Panc1 (cell line): ENCODE measurements around the gene S100A10. TPM values are rescaled to one million over a fixed set of nuclear protein-coding genes. Genes with fewer than 3 reads are reported as not detected.

ENCODE experiments used
- ATAC-seq: fragments of 200-7000 bp; cut with Tn5 transposase; 2 replicates; pipeline ENCODE4 v1.9.1; 2020; ENCODE audit warnings: mild to moderate bottlenecking, moderate library complexity
- BruUV-seq: library from RNA; stranded (reverse); fragments of 400-500 nt; replicated peaks from 2 replicates; lab custom pipeline; 2021; lab: Mats Ljungman, UMichigan
- CTCF ChIA-PET: fragments of 300-600 bp; sonication (Branson Sonifier 250); formaldehyde crosslinking; loops from one replicate; lab custom pipeline; 2022; ENCODE audit warnings: antibody characterized with exemption; lab: Charles Lee
- POLR2A ChIA-PET: fragments of 300-600 bp; sonication (Branson Sonifier 250); formaldehyde crosslinking; loops from one replicate; lab custom pipeline; 2022; ENCODE audit warnings: antibody characterized with exemption; lab: Charles Lee
- DNase-seq: peaks from one replicate; pipeline ENCODE4 v3.0.0-alpha.2; 2010; ENCODE audit warnings: low read depth, low spot score
- H3K27ac ChIP-seq: 2 replicates; pipeline ENCODE4 v1.5.1; 2011; ENCODE audit warnings: mild to moderate bottlenecking, low read length, inconsistent platforms
- H3K27me3 ChIP-seq: fragments of 200-500 bp; sonication (Bioruptor generic); 2 replicates; pipeline ENCODE4 v1.6.0; 2014; ENCODE audit warnings: low read length, inconsistent platforms; ENCODE audit not compliant: control insufficient read depth, insufficient read depth
- H3K36me3 ChIP-seq: fragments of 200-500 bp; sonication (Bioruptor generic); 2 replicates; pipeline ENCODE4 v1.5.1; 2014; ENCODE audit warnings: inconsistent platforms, mild to moderate bottlenecking, low read length, moderate library complexity; ENCODE audit not compliant: control insufficient read depth, insufficient read depth
- H3K4me1 ChIP-seq: 2 replicates; pipeline ENCODE4 v1.5.1; 2011; ENCODE audit warnings: inconsistent platforms, mild to moderate bottlenecking, low read length, moderate library complexity; ENCODE audit not compliant: control insufficient read depth, insufficient read depth
- H3K4me3 ChIP-seq, 2 experiments: 2 replicates each; pipeline ENCODE4 v1.5.1; 2011 to 2012; ENCODE audit warnings: low read depth in 2 of 2, low read length in 2 of 2, mild to moderate bottlenecking in 2 of 2, inconsistent platforms in 1 of 2, moderate library complexity in 1 of 2
- H3K9me3 ChIP-seq: fragments of 200-500 bp; sonication (Bioruptor generic); 2 replicates; pipeline ENCODE4 v1.5.1; 2014; ENCODE audit warnings: low read depth, mild to moderate bottlenecking, inconsistent platforms, low read length, moderate library complexity; ENCODE audit not compliant: control insufficient read depth, insufficient read depth
- POLR2AphosphoS5 ChIP-seq: IDR thresholded peaks from 2 replicates; pipeline ENCODE4 v1.6.1; 2012; ENCODE audit warnings: mild to moderate bottlenecking, low read depth, low read length, moderate library complexity
- SIN3A ChIP-seq: IDR thresholded peaks from 2 replicates; pipeline ENCODE4 v1.6.1; 2012; ENCODE audit warnings: low read depth, mild to moderate bottlenecking, low read length, moderate library complexity, borderline replicate concordance; ENCODE audit not compliant: insufficient read depth
- TCF7L2 ChIP-seq: IDR thresholded peaks from 2 replicates; pipeline ENCODE4 v1.6.1; 2011; ENCODE audit warnings: mild to moderate bottlenecking, low read depth, low read length, inconsistent platforms
- in situ Hi-C: cut with HindIII; loops from 2 replicates; pipeline ENCODE4 v1.10.0; 2016; ENCODE audit warnings: low sequenced_read_pairs, low pct_unique_long_range_greater_than_20kb
- intact Hi-C: fragments of 100-400 bp; cut with micrococcal nuclease; formaldehyde crosslinking; loops from one replicate; pipeline ENCODE4 v1.10.0; 2022; ENCODE audit not compliant: unreplicated experiment
- total RNA-seq: library from RNA; stranded (reverse); gene quantifications from one replicate; pipeline ENCODE4 v1.2.1, GENCODE V29; 2021; ENCODE audit not compliant: unreplicated experiment
- TF ChIP-seq, protein P1 (sequence below), 2 experiments: IDR thresholded peaks; 2 replicates each; pipeline ENCODE4 v1.6.1; 2011 to 2012; ENCODE audit warnings: low read depth in 2 of 2, control low read depth in 1 of 2, low read length in 1 of 2, mild to moderate bottlenecking in 1 of 2, moderate library complexity in 1 of 2; ENCODE audit not compliant: insufficient read depth in 1 of 2
- TF ChIP-seq, protein P2 (sequence below): fragments of 450-650 bp; IDR thresholded peaks from 2 replicates; pipeline ENCODE4 v1.5.1; 2017; ENCODE audit warnings: mild to moderate bottlenecking

The S100A10 gene
- total RNA-seq, 1 experiment from 2014 or later: 1,621 TPM

DNA sequence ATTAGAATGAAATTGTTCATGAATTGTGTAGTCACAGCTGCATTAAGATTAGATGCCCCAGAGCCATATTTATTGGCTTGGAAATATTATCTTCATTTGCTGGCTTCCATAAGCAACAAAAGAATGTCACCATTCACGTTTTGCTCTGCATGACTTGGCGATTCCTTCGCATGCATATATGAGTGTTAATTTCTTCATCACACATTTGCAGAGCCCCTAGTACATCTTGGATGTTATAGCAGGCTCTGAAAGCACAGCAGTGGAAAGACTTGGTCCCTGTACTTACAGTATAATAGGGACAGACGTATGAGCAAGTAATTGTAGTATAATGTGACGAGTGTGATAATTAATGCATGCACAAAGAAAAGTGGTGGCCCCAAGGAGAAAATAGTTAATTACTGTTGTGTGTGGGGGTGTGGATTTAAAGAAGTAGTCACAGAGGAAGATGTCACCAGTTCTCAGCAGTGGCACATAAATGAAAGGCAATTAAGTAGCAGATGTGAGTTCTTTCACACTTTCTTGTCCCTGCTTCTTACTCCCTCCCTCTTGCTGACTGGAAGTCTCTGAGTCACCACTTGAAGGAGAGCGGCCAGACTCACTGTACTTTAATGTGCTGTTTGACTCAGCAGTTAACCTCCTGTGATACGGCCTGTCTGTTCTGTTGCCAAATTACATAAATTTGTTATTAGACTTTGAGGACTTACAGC lies 21.0 kb downstream of the S100A10 start:
- Histone ChIP-seq H3K9me3 (no peaks in the 10 kb centered on the region), H3K4me3 (peak overlapping the region in 1 of 2 experiments; percentile 19; a peak in 1 of 4 replicates), H3K27ac (peak overlapping the region; percentile 93), H3K36me3 (no peaks in the 10 kb centered on the region), H3K4me1 (peaks cover 94% of the 10 kb centered on the region), H3K27me3 (no peaks in the 10 kb centered on the region)
- DNase-seq: no peak
- CTCF ChIA-PET: interaction anchor here (1.2 to 1.4 kb wide), 3 partner anchors 10 to 29 kb away, joined by 3 to 5 read pairs (median 3); no protein-coding TSS in a partner anchor
- BruUV-seq: no TSS peak
- POLR2A ChIA-PET: interaction anchor here (0.6 to 0.9 kb wide), 3 partner anchors 20 to 132 kb away, joined by 3 to 11 read pairs (median 3); no protein-coding TSS in a partner anchor
- in situ Hi-C loops (no loop called here), intact Hi-C loops (no loop called here)
- TF ChIP-seq, protein P1, sequence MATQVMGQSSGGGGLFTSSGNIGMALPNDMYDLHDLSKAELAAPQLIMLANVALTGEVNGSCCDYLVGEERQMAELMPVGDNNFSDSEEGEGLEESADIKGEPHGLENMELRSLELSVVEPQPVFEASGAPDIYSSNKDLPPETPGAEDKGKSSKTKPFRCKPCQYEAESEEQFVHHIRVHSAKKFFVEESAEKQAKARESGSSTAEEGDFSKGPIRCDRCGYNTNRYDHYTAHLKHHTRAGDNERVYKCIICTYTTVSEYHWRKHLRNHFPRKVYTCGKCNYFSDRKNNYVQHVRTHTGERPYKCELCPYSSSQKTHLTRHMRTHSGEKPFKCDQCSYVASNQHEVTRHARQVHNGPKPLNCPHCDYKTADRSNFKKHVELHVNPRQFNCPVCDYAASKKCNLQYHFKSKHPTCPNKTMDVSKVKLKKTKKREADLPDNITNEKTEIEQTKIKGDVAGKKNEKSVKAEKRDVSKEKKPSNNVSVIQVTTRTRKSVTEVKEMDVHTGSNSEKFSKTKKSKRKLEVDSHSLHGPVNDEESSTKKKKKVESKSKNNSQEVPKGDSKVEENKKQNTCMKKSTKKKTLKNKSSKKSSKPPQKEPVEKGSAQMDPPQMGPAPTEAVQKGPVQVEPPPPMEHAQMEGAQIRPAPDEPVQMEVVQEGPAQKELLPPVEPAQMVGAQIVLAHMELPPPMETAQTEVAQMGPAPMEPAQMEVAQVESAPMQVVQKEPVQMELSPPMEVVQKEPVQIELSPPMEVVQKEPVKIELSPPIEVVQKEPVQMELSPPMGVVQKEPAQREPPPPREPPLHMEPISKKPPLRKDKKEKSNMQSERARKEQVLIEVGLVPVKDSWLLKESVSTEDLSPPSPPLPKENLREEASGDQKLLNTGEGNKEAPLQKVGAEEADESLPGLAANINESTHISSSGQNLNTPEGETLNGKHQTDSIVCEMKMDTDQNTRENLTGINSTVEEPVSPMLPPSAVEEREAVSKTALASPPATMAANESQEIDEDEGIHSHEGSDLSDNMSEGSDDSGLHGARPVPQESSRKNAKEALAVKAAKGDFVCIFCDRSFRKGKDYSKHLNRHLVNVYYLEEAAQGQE (IDR thresholded peaks at IDR 0.05; ENCODE audit: insufficient read depth in 1 of 2, low read depth in 2 of 2, low read length in 1 of 2): 0 out of 4 replicates have a peak, but pooled peaks of 1 of the 2 experiments have one; percentile 17
- TF ChIP-seq TCF7L2: peak; percentile 100
- TF ChIP-seq, protein P2, sequence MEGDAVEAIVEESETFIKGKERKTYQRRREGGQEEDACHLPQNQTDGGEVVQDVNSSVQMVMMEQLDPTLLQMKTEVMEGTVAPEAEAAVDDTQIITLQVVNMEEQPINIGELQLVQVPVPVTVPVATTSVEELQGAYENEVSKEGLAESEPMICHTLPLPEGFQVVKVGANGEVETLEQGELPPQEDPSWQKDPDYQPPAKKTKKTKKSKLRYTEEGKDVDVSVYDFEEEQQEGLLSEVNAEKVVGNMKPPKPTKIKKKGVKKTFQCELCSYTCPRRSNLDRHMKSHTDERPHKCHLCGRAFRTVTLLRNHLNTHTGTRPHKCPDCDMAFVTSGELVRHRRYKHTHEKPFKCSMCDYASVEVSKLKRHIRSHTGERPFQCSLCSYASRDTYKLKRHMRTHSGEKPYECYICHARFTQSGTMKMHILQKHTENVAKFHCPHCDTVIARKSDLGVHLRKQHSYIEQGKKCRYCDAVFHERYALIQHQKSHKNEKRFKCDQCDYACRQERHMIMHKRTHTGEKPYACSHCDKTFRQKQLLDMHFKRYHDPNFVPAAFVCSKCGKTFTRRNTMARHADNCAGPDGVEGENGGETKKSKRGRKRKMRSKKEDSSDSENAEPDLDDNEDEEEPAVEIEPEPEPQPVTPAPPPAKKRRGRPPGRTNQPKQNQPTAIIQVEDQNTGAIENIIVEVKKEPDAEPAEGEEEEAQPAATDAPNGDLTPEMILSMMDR: no peak
- no peak for TF ChIP-seq SIN3A
- peak; percentile 87 for TF ChIP-seq POLR2AphosphoS5
- peak; percentile 87 for ATAC-seq

DNA sequence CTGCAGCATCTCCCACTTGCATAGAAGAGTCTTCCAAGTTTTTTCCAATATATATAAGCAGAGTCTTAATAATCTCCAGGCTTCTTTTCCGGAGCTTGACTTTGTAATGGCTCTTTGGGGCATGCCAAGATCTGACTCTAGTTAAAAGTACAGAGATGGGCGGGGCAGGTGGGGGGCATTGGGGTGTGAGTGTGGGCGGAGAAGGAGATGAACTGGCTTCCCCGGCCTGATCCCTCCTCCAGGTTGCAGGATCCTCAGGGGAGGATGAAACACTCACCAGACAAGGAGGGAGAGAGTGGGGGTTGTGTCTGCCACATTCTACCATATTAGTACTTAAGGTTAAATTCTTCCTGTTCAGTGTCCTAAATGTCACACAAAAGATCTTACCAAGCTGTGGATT lies 23.0 kb downstream of the S100A10 start:
- peak overlapping the region; percentile 93 for H3K27ac ChIP-seq
- DNase-seq (no peak), ATAC-seq (no peak)
- CTCF ChIA-PET: no interaction called here
- TF ChIP-seq, protein P1 (IDR thresholded peaks at IDR 0.05; ENCODE audit: insufficient read depth in 1 of 2, low read depth in 2 of 2, low read length in 1 of 2): no peak
- TF ChIP-seq, protein P2: no peak
- intact Hi-C loops: no loop called here
- H3K27me3 ChIP-seq: no peaks in the 10 kb centered on the region
- H3K36me3 ChIP-seq: no peaks in the 10 kb centered on the region
- no peaks in the 10 kb centered on the region for H3K9me3 ChIP-seq
- H3K4me3 ChIP-seq: no peak overlapping the region
- POLR2A ChIA-PET: interaction anchor here (0.6 to 0.7 kb wide), 2 partner anchors 23 to 29 kb away, joined by 15 to 25 read pairs; no protein-coding TSS in a partner anchor
- in situ Hi-C loops: no loop called here
- no TSS peak for BruUV-seq
- H3K4me1 ChIP-seq: peaks cover 82% of the 10 kb centered on the region
